ENCODE measurements around the gene NRG2. TPM values are rescaled to one million over a fixed set of nuclear protein-coding genes. Genes with fewer than 3 reads are reported as not detected.

The NRG2 gene
- total and polyA plus RNA-seq, 2 experiments from 2014 or later: 0.37 to 1.3 TPM

DNA sequence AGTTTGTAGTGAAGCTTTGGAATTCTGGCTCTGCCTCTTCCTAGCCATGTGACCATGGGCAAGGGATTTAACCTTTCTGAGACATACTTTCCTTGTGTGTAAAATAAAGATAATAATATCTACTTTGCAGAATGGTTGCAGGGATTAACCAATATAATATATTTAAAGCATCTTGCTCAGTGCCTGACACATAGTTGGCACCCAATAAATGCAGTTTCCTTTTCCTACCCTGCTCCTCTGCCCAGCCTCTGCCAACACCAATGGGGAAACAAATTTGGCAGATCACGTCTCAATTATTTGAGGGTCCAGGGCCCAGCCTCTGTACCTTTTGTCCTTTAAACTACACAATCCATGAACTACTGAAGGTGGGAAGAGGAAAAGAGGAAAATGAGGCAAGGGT lies 91.1 kb downstream of the NRG2 start:
- Histone ChIP-seq H3K4me2 (no peak overlapping the region), H3F3A (replicated peaks; ENCODE audit: low read depth) (no peaks in the 10 kb centered on the region)
- H3K36me3 Mint-ChIP-seq (ENCODE audit: low read depth): no peaks in the 10 kb centered on the region

More for the DNA sequence above, 91.1 kb downstream of the NRG2 start:
- H3K4me3 Mint-ChIP-seq: no peak overlapping the region
- H3K4me1 Mint-ChIP-seq: peaks cover 40% of the 10 kb centered on the region
- ATAC-seq: no peak
- Histone ChIP-seq H3K27ac (ENCODE audit: low read depth) (no peak overlapping the region), H3K79me2 (replicated peaks; ENCODE audit: insufficient read depth) (no peaks in the 10 kb centered on the region), H3K4me3 (no peak overlapping the region), H2AFZ (no peak overlapping the region), H4K20me1 (replicated peaks; ENCODE audit: insufficient read depth) (no peaks in the 10 kb centered on the region), H3K36me3 (ENCODE audit: insufficient read depth) (no peaks in the 10 kb centered on the region), H3K27me3 (ENCODE audit: insufficient read depth) (no peaks in the 10 kb centered on the region), H3K4me1 (ENCODE audit: insufficient read depth) (peaks cover 7% of the 10 kb centered on the region), H3K9me2 (ENCODE audit: insufficient read depth) (0 out of 2 replicates have a peak, but pooled peaks cover 13% of the 10 kb centered on the region)
- no peaks in the 10 kb centered on the region for H3K9me3 Mint-ChIP-seq
- no peak overlapping the region for H3K27ac Mint-ChIP-seq
- DNase-seq (ENCODE audit: low spot score): no peak
- TF ChIP-seq ZNF462 (CRISPR knock-in tag; IDR thresholded peaks at IDR 0.05) (no peak), STAT1 (IDR thresholded peaks at IDR 0.05; ENCODE audit: unreplicated experiment) (no peak), ZNF331 (CRISPR knock-in tag; IDR thresholded peaks at IDR 0.05; ENCODE audit: low read depth) (no peak)
- peaks cover 8% of the 10 kb centered on the region for H3K27me3 Mint-ChIP-seq (ENCODE audit: insufficient read depth, low read depth, poor library complexity)

Measured in GM23338 (cell line).